HG03135 (cell line): ENCODE results near the gene CHST8.
"Not testable (repeated sequence)": the region's sequence is repeated elsewhere in the genome, so short reads cannot be mapped to it uniquely, and the experiment has no call there.

ENCODE experiments used
- ATAC-seq: cut with Tn5 transposase; IDR thresholded peaks from one replicate; pipeline ENCODE4 v1.9.1; 2021; ENCODE audit warnings: mild to moderate bottlenecking, moderate library complexity; ENCODE audit not compliant: unreplicated experiment

The CHST8 gene

GRCh38 chr19:33688171-33688992 lies 66.6 kb downstream of the CHST8 start:
- ATAC-seq, result no peak

GRCh38 chr19:33689138-33689746 lies 67.5 kb downstream of the CHST8 start:
- no peak for ATAC-seq

DNA sequence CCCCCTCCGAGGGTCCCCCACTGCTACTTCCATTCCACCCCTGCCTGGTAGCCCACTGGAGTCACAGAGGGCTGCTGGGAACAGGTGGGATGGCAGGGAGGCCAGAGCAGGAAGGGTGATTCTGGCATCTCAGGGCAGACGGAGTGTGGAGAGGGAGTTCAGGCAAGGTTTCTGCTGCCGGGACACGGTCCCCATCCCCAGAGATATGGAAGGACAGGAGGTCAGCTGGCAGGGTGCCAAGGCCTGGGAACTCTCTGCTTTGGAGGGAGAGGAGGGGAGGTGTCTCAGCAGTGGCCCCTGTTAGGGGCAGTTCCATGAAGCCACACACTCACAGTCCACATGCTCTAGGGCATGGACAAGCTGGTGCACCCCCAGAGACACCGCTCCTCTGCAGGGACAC lies 68.1 kb downstream of the CHST8 start:
- ATAC-seq, result no peak

- ATAC-seq, result no peak
These were observed 68.8 kb downstream of the CHST8 start for GRCh38 chr19:33690378-33691029.

DNA sequence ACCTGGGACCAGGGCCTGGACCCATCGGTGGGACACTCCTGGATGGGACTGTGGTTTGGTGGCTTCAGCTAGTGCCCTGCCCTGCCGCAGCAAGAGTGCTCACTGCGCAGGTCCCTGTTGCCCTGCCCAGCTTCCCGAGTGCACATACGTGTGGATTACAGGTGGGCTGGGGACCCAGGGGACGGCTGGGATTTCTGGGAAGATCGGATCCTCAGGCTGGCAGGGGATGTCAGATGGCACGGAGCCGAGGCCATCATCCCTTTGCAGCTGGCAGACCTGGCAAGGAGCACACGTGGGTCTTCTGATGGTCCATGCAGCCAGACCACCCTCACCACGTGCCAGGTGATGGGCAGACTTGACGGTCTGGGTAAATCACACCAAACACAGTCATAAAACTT lies 69.3 kb downstream of the CHST8 start:
- no peak for ATAC-seq

- no peak for ATAC-seq
These were observed 70.0 kb downstream of the CHST8 start for GRCh38 chr19:33691736-33692135.

DNA sequence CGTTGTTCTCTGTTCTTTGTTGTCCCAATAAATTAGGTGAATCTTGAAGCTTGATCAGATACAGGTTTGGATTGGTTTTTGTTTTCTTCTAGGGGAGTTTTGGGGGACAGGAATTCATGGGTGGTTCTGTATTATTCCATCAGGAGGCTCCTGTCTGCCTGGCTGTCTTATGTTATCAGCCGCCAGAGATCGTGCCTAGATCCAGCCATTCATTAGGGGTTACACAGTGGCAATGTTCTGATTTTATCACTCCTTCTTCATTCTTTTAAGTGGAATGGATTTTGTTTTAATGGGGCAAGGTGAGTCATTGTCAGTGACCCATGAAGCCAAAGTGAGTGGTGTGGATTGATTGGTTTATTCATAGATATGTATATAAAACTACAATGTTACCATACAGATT lies 71.9 kb downstream of the CHST8 start:
- ATAC-seq, result no peak

DNA sequence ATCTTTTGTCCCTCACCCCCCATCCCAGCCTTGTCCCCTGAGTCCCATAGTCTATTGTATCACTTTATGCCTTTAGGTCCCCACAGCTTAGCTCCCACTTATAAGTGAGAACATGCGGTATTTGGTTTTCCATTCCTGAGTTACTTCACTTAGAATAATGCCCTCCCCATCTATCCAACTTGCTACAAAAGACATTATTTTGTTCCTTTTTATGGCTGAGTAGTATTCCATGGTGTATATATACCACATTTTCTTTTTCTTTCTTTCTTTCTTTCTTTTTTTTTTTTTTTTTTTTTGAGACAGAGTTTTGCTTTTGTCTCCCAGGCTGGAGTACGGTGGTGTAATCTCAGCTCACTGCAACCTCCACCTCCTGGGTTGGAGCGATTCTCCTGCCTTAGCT lies 73.8 kb downstream of the CHST8 start:
- ATAC-seq, result not testable (repeated sequence)

- ATAC-seq, result no peak
These were observed 76.0 kb downstream of the CHST8 start for GRCh38 chr19:33697766-33698165.

DNA sequence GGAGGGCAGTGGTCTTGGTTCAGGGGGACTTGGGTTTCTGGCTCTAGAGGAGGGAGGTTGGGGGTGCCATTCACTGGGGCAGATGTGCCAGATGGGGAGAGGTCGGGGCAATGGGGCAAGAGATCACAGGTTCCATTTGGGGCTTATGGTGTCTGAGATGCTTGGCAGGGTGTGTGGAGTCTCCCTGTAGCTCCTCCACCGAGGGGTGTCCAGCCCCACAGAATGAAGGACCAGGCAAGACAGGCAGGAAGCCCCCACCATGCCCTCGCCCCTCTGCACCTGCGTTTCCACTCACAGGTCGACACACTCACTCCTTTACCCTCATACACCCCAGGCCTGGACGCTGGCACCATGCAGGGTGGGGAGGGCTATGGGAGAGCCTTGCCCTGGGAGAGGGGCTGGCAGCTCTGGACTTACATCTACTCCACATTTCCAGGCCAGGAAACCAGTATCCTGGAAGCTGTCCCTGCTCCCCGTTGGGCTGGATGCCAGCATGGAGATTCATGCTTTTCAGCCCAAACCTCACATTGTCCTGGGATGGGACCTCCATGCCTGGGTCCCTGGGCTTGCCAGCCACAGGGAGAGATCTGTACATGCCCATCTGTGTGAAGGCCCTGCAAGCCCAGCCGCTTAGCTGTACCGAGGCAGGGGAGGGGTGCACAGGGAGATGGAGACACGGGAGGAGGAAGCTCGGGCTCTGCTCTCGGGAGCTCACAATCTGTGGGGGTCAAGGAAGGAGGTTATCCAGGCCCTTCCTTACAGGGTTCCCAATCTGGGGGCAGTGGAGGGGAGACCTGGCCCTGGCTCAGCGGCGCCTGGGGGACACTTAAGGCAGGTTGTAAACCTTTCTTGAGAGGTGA lies 77.1 kb downstream of the CHST8 start:
- ATAC-seq, result no peak

DNA sequence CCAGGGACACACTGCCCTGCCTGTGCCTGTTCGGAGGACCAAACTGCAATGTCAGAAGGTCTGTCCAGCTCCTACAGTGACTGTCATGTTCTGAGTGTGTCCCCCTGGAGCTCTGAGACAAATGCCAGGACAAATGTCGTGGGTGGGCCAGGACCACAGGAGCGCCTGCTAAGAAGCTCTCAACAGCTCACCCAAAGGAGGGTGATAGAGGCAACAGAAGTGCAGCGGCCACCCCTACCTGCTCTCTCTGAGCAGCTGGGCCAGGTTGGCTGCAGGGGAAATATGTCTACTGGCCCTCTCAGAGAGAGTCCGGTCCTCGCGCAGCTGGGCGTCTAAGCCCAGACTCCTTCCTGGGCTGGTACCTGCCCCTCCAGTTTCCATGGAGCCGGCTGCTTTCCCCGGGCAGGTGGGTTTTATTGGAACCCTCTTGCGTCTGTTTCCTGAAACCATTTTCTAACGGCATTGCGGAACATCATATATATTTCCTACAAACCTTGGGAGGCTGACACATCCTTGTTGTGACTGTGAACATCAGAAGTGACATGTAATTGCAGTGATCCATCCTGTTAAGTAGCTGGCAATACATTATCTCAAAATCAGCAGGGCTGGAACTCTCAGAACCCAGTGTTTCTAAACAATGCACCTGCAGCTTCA lies 78.1 kb downstream of the CHST8 start:
- ATAC-seq, result no peak

DNA sequence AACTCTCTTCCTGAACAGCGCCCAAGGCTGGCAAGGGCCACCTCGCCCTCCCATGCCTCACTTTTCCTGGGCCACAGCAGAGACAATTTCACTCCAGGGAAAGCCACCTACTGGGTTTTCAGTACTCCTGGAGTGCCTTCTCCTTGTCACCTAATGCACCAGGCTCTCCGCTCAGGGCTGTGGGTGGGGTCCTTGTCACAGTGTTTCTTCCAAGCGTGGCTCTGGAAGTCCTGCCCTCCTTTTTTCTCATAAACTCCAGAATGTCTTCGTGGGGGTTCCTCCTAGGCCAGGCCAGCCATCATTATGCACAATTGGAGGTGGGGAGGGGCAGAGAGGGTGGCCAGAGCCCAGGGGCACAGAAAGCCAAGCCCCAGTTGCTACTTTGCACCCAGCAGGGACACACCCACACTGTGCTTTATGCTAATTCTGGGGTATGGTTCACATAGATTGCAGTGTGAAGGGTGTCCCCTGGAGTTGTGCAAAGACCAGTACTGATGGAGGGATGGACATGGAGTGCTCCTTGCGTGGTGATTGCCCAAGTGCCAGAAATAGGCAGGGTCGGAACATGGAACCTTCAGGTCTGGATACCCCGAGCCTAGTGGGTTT lies 78.8 kb downstream of the CHST8 start:
- ATAC-seq, result no peak

DNA sequence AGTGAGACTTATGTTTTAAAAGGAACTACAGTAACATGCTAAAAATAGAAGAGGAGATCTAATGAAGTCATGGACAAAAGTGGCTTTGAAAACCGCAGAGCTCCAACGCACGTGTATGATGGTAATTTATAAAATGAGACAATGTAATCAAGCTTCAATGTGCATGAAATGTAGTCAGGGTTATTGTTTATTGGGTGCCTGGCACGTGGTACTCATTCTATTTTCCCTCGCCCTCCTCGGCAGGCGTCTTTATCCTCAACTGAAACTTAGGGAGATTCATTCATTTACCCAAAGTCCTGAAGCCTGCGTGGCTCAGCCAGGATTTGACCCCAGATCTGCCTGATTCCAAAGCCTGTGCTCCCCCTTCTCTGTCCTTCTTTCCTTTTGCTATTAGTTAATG lies 79.8 kb downstream of the CHST8 start:
- ATAC-seq, result no peak

DNA sequence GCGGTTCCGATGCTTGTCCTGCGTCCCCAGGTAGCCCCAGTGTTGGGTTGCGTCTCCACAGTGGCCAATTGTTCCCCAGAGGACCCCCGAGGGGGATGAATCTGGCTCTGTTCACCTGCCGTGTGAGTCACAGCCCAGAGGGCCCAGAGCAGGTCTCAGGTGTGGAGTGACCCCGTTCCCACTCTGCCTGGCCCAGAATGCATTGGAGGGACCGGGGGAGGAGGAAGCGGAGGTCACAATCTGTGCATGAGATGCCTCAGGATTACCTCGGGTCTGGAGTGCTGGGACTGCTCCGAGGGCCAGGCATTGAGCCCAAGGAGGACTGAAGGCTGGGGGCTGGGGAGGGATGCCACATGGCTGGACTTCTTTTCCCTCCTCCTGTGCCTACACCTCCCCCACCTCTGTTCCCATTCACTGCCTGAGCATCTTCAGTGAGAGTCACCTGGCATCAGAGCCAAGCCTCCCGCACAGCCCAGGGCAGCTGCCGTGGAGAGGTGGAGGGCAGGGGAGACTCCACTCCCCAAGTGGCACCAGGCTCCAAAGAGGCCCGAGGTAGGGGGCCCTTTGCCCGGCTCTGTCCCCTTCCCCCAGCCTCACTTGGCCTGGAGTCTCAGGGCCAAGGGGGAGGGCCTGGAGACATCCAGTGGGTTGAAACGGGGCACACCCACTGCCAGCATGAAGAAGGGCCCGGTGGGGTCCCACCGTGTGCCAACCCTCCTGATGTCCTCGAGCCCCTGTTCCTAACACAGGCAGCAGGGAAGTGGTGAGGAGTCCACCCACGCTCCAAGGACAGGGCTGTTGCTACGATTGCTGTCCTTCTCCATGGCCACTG lies 81.1 kb downstream of the CHST8 start:
- no peak for ATAC-seq

DNA sequence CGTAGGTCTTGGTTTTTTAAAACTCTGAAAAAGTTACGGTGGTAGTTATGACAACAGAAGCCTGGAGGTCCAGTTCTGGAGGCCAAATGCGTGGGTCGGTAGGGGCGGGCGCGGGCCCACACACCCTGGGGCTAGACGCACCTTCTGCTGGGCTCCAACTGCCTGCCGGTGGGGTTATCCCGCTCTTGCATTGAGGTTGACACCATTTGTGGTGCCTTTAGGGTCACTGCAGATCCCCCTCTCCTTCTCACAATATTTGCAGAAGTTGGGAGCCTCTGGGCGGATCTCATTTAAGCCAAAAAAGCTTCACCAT lies 81.6 kb downstream of the CHST8 start:
- no peak for ATAC-seq

DNA sequence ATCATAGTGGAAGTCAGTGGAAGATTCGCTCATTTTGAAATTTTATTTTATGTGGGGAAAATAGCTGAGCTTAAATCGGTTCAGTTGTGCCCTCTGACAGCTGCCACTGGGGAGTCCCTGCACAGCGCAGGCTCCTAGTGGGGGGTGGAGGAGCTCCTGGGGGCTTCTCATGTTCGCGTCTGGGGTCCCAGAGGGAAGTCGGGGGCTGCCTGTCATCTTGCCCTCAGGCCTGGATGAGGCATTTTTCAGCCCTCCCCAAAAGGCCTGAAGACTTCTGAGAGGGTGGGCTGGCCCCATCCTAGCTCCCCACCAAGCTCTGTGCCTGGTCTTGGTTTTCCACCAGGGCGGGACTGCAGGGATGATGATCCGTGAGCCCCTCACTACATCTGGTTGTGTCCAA lies 82.1 kb downstream of the CHST8 start:
- ATAC-seq, result no peak

GRCh38 chr19:33704271-33704670 lies 82.5 kb downstream of the CHST8 start:
- ATAC-seq, result no peak

- no peak for ATAC-seq
These were observed 83.5 kb downstream of the CHST8 start for GRCh38 chr19:33705090-33705847.

GRCh38 chr19:33705860-33706259 lies 84.1 kb downstream of the CHST8 start:
- no peak for ATAC-seq
